ENCODE measurements around the gene CHRDL1. TPM values are rescaled to one million over a fixed set of nuclear protein-coding genes. Genes with fewer than 3 reads are reported as not detected.
"Not testable (repeated sequence)": the region's sequence is repeated elsewhere in the genome, so short reads cannot be mapped to it uniquely, and the experiment has no call there.

Gene CHRDL1, protein sequence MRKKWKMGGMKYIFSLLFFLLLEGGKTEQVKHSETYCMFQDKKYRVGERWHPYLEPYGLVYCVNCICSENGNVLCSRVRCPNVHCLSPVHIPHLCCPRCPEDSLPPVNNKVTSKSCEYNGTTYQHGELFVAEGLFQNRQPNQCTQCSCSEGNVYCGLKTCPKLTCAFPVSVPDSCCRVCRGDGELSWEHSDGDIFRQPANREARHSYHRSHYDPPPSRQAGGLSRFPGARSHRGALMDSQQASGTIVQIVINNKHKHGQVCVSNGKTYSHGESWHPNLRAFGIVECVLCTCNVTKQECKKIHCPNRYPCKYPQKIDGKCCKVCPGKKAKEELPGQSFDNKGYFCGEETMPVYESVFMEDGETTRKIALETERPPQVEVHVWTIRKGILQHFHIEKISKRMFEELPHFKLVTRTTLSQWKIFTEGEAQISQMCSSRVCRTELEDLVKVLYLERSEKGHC
- total RNA-seq: 8.1 TPM

DNA sequence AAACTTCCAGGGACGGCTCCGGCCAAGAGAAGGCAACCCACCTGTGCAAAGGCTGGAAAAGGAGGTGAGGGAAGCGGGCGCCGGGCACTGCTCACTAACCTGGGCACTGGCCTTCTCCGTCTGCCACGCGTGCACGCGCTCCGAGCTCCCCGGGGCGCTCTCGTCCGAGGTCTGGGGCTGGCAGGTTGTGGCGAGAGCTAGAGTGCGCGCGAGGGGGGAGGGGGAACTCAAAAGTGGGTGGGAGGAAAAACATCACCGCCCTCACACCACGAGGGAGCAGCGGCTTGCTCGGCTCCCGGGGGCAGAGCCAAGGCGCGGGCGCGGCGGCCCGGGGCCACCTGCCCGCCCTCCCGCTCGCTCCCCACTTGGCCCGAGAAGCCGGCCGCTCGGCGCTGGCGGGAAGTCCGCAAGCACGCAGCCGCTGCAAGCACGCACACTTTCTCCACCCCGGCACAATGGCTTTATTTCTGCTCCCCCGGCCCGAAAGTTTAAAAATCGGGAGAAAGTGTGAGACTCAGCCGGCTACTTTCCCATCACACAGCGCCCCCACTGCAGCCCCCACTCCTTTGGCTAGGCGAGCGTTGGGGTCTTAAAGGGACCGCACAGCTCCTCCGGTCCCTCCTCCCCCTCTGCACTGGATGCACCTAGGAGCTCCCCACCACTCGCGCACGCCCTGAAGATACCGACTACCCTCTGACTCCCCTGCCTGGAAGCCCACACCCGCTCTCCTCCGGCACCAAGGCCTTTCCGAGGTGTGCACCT is at the start of gene CHRDL1:
Gene CHRDL1 (minus strand): TSS at position 173 of the 762 bp plus-strand sequence. CDS start 3,636 bp downstream, outside the sequence.
- DNase-seq (ENCODE audit: low spot score): peak; percentile 15

DNA sequence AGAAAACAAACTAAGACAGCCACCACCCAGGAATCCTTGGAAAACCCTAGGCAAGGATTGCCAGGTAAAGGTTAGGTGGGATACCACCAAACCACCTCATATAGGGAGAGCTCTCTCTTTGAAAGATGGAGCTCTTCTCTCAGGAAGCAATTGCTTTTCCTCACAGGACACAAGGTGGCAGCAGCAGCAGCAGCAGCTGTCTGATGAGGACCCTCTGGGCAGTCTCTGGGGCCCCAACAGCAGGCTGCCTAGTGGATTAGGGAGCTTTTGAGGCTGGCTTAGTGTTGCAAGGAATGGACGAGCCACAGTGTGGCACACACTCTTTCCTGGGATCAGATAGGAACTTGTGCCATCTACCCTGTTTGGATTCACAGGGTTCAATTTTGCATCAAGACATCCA is 41.4 kb upstream of the CHRDL1 start:
- DNase-seq (ENCODE audit: low spot score): no peak

DNA sequence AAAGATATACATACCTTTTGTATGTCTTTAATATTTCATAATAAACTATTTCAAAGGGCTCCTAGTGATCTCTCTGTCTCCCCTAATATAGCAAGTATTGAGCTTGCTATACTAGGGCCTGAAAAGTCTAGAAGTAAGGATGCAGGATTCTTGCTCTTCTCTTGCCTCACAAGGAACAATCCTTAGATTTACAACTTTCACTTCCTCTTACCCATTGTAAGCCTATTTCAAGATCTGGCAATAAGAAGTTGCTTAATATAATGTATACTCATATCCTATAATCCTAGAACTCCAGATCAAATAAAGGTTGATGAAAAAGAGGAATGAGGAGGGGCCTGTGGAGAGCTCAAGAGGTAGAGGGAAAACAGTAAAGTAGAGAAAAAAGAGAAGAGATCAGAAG is 40.8 kb upstream of the CHRDL1 start:
- DNase-seq (ENCODE audit: low spot score): no peak

DNA sequence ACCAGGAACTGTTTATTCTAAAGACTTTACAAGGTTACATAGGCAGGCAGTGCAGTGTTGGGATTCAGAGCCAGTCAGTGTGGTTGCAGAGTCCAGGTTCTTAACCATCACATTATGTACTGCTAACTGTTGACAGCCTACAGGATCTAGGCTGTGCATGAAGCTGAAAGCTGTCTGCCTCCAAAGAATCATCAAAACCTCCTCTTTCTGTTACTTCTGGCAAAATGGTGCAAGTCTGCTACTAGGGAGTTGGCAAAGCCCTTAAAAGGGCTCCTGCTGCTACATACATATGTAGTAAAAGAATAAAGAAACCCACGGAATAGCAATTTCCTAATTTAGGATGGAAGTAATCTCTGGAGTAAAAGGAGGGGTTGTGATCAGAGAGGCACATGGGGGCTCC is 40.4 kb upstream of the CHRDL1 start:
- no peak for DNase-seq (ENCODE audit: low spot score)

DNA sequence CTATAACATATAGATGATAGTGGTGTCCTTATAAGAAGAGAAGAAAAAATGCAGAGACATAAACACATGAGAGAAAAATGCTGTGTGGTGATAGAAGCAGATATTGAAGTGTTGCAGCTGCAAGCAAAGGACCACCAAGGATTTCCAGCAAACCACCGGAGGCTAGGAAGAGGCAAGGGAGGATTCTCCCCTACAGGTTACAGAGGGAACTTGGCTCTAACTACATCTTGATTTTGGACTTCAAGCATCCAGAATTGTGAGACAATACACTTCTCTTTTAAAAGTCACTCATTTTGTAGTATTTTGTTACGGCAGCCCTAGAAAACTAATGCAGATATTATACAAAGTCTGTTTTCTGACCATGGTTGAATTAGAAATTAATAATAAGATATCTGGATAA is 30.4 kb upstream of the CHRDL1 start:
- DNase-seq (ENCODE audit: low spot score): no peak

DNA sequence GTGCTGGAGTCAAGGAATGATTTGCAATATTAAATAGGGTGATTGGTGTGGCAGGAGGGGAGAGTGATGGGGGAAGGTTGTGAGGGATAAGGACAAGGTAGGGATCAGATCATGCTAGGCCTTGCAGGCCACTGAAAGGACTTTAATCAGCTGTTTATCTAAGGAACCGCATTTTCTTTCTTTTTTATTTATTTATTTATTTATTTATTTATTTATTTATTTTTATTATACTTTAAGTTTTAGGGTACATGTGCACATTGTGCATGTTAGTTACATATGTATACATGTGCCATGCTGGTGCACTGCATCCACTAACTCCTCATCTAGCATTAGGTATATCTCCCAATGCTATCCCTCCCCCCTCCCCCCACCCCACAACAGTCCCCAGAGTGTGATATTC is 20.9 kb upstream of the CHRDL1 start:
- DNase-seq (ENCODE audit: low spot score): not testable (repeated sequence)

DNA sequence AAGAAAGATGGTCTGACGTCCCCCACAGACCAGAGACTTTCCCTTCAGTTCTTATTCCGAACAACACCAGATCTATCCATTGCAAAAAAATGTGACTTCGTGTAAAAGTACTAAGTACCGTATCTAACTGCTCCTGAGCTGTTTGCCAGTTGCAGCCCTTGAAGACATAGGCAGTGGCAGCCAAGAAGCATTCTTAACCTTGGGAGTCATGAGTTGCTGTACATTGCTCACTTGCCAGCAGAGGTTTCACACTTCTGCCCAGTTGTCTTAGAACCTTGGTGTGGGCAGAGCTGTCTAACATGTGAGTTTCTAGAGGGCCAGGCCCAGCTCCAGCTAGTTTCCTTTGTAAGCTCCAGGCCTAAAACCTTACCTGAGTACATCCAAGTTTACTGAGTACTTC is 10.5 kb upstream of the CHRDL1 start:
- no peak for DNase-seq (ENCODE audit: low spot score)

DNA sequence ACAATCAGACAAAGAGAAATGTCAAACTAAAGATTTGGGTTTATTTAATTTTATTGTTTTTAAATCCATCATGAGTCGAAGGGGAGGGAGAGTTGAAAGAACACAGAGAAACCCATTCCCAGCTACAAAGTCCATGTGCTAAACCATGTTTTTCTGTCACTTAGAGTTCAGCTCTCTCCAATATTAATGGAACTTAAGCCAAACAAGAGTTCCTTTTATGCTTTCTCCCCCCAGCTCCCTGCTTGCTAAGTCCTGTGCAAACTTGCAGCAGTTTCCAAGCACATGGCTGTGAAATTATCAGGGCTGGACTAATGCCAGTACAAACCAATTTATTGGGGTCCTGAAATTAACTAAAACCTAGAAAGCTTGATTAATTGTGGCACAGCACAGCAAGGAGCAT is 9.7 kb upstream of the CHRDL1 start:
- DNase-seq (ENCODE audit: low spot score): no peak

DNA sequence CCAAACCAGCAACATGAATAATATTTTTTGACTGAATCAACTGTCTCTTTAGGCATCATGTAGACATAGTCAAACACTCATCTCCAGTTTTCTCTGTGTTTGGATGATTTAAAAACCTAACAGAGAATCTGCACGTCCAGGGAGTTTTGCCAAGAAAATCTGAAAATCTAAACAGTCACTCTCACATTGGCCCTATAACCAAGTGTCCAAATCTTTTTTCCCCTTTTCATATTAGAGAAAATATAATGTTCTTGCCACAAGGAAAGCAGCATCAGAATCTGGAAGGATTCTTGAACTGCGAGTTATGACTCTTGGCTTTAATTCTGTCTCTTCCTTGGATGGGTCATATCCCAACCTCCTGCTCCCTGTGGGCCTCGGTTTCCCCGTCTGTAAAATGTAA is 8.8 kb upstream of the CHRDL1 start:
- no peak for DNase-seq (ENCODE audit: low spot score)

DNA sequence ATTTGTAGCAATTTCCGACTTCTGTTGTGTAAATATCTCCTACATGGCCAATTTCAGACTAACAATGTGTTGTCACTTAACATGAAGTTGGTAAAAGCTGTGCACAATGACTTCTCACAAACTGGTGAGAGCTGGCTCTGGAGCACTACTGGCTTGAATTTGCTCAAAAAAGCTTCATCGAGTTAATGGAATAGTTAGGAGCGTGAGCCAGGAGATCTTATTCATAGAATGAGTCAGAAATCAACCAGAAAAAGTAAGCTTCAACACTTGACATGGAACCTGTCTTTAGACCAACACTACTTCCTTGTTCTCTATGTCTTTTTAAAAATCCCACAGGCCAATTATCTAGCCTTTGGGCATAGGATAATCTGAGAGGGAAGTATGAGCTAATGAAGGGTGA is 7.9 kb upstream of the CHRDL1 start:
- no peak for DNase-seq (ENCODE audit: low spot score)

DNA sequence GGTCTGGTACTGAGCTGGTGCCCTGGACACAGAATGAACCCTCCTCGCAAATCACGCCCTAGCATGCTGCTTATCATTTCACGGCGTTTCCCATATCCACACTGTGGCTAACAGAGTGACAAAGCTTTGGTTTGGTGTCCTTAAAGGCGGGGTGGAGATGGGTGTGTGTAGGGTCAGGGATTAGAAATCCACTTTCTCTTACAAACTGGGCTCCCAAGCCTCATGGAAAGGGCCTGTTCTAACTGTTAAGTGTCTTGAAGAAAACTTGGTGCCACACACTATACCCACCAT is 735 bp upstream of the CHRDL1 start:
- no peak for DNase-seq (ENCODE audit: low spot score)

DNA sequence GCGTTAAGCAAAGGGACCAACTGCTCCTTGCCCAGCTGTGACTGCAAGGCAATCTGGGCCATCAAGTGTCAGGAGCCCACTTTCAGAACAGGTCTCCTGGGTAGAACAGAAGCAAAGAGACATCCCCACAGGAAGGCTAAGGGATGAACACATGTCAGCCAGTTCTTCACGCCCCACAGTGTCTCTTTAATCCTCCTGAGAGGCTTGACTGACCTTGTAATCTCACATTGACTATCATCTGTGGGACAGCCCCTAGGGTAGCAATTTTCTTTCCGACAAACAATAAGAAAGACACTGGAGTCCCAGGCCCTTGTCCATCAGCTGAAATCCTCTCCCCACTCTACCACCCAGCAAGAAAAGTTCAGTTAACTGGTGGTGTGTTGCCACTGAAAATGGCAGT is 1.0 kb downstream of the CHRDL1 start:
- DNase-seq (ENCODE audit: low spot score): no peak

DNA sequence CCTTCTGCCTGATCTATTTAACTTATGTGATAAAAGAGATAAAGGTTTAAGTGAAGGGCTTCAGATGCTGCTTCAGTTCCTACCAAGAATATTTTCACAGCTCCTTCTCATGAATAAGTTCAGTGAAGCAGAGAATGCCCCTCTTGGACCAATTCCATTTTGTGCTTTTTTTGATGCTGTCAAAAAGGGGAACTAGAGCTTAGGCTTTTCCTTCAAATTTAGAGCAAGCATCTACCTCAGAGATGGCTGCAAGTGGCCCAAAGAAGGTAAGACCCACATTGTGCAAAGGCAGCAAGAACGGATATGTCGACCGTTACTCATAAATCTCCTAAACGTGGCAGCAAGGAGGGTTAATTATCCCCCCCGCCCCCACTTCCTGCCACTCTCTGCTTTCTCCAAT is 4.5 kb downstream of the CHRDL1 start:
- DNase-seq (ENCODE audit: low spot score): no peak

DNA sequence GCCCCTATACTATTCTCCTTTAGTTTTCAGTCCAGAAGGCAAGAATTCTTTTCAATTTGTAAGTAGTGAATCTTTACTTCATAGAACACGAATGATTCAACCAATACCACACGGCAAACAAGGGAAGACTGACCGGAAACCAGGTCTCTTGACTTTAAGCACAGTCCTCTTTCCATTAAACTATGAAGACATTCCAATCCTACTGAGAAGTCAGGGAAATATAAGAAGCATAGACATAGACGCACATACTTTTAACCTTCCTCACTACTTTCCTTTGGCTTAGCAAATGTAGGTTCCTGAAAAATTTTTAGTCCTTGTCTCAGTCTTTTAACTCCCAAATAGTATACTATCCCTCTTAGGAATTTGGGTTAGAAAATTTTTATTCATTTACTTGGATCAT is 9.1 kb downstream of the CHRDL1 start:
- DNase-seq (ENCODE audit: low spot score): no peak

DNA sequence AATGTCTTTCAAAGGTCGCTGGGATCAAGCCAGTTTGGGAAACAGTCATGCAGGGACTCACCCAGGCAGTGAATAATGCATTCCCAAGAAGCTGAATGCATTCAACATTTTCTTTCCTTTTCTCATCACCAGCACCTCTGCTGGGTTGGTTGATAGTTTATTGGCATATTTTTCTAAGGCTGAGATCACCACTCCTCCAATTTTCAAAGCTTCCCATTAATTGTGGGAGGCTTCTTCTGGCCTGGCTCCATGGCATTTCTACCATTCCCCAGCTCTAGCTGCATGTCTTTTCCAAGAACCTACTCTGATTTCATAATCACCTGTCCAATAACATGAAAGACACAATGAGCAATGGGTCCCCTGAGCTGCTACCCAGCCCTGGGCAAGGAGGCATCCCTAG is 35.8 kb downstream of the CHRDL1 start:
- DNase-seq (ENCODE audit: low spot score): no peak

DNA sequence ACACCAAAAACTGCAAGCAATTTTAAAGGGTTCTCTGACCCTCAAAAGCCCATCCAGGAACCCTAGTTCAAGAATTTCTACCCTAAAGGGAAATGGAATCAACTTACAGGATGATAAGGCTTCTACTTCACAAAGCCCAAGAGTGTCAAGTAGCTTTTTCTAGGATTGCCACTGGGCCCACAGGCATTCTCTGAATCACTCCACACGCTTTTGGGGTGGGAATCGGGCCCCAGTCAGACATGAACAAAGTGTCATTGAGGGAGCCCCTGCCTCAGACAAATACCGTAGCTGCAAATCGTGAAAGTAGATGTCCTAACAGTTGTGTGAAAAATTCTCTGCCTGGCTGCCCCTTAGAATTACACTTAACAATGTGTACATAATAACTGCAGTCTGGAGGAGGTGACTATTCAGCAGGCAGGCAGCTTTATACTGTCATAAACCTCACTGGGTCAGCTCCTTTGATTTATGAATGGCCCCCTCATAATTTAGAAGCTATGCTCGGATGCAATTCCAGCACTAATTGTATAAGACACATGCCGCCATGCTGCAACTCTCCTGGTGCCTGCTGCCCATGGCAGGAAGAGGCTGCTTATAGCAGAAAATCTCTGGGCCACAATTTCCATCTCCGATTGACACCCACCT is 36.7 kb downstream of the CHRDL1 start:
- DNase-seq (ENCODE audit: low spot score): no peak

DNA sequence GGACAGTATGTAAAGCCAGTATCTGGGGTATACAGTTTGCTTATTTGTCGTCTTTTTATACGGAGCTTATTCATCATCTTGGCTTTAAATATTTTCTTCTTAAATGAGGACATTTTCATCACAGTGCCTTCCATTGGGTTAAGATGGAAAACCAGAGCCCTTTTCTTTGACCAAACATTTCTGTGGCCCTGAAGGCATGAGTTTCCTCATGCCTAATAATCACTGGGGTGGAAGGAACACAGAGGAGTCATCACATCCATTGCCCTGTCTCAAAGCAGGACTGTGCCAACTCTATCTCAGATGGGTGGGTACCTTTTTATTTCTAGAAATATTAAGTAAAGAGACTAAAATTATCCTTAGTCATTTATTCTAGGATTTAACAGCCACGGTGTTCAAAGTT is 40.0 kb downstream of the CHRDL1 start:
- no peak for DNase-seq (ENCODE audit: low spot score)

DNA sequence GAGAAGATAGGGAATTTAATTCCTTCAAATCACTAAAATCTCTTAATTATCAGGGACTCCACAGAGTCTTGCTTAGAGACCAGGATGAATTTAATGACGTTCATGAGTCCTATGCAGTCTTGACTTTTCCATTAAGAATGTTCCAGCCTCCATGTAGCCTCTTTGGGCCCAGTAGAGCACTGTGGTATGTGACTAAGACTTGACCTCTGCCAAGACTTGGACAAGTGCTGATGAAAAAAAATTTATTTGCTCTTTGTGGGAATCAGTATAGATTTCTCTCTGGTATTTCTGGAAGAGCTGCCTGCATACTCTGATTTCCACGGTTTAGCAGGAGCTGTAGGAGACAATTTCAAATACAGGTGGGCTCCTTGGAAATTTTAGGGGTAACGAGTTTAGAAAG is 40.6 kb downstream of the CHRDL1 start:
- DNase-seq (ENCODE audit: low spot score): no peak

DNA sequence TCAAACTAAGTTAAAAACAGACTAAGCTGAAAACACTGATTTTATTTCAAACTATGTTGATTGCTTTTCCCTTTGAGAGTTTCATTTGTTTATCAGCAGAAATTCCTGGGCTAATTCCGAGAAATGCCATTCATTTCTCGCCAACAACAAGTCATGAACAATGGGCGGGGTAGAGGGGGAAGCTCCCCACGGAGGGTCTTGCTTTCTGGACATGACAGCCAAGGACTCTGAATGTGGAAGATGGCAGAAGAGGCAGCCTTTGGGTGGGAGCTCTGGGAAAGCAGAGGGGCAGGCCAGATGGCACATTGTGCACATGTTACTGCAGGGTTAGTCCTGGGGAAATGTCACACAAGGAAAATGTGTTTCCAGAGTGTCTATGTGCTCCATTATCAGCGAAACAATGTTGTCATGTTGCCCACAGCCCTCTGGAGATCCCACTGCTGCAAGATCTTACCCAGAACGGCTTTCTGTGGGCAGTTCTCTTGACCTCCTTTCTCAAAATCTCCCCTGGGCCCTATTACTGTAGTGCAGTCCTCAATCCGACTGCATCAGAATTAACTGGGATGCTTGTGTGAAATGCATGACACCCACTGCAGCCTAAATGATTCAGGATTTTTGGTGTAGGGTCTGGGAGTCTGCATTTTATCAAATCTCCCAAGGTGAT is 45.0 kb downstream of the CHRDL1 start:
- DNase-seq (ENCODE audit: low spot score): no peak

DNA sequence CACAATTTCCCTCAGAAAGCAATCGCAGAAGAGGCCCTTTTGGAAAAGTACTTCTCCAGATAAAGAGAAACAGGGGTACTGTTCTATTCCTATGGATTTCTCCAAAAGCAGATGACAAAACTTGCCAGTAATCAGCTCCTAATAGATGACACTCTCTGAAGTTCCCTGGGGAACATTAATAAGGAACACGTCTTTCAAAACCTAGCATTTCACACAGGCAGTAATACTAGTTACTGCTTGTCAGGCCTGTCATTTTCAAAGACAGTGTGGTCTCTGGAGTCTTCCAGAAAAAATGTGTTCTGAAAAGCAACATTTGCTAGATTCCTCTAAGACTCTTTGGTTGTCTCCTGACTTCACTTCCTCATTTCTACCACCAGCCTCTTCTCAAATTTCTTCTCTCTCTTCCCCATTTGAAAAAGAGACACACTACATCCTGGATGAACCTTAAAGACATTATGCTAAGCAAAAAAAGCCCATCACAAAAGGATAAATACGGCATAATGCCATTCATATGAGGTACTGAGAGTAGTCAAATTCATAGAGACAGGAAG is 47.3 kb downstream of the CHRDL1 start:
- DNase-seq (ENCODE audit: low spot score): no peak

DNA sequence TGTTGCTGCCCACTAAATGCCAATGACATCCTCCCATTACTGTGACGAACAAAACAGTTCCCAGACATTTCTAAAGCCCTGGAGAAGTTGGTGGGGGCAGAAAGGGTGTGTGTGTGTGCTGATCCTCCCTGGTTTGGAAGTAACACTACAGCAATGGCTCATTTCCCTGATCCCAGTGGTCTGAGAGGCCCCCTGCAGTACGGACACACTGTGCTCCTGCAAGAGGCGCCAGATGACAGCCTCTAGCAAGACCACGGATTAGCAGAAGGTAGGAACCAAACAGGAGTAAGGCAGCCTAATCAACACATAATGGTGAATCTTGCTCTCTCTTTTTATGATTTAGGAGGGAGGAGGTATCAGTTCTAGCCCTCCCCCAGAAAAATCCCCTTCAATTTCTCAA is 49.6 kb downstream of the CHRDL1 start:
- DNase-seq (ENCODE audit: low spot score): no peak

DNA sequence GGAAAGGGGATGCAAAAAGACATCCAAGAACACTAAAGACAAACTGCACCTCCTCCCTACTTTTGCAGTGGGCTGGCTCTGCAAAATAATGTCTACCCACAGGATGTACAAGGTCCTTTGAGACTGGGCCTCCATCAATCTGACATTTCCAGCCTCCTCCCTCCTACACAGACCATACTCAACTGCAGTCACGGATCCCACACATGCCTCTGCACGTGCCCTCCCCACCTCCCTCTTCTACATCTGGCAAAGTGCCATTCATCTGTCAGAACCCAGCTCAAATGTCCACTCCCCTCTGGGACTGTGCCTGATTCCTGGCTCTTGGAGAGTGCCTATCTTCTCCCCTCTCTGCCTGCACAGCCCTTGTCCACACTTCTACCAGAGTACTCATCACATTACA is 50.3 kb downstream of the CHRDL1 start:
- DNase-seq (ENCODE audit: low spot score): no peak
